ENCODE data around the gene EGFR. TPM values are rescaled to one million over a fixed set of nuclear protein-coding genes. Genes with fewer than 3 reads are reported as not detected.

EGFR gene
- total and polyA plus RNA-seq, 2 experiments from 2014 or later: 21.6 to 51.0 TPM

DNA sequence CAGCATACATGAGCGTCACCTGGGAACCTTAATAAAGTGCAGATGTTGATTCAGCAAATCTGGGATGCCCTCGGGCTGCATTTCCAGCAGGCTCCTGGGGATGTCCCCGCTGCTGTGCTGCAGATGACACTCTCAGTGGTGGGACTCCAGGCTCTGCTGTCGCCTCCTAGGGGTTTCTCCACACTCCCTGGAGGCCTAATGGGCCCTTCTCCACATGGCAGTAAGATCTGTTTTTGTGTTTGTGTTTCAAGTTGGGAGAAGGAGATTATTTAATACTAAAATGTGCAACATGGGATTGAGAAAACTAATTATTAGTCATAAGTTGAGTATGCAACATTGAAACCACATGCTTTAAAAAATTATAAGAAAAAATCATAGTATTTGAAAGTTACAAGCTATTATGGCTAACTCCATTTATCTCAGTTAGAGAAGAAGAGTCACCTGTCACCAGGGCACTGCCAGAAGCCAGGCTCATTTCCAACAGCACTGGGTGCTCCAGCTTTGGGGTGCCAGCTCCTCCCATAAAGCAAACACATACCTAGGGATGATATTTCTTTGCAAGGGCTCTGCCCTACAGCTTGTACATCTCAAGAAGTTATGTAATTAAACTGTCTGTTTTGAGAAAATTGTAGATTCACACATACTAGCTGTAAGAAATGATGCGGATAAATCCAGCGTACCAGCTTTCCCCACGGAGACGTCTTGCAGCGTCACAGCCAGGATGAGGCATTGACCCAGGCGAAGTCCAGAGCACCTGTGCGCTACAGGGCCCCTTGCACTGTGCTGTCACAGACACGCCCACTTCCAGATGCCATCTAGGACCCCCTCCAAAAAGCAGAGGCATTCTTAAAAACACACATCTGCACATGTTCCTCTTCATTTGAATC lies 106.4 kb downstream of the EGFR start:
- no peaks in the 10 kb centered on the region for H3K36me3 ChIP-seq (replicated peaks; ENCODE audit: insufficient read depth, low read depth)
- no peaks in the 10 kb centered on the region for H3K9me3 ChIP-seq (ENCODE audit: low read depth)
- peaks cover 29% of the 10 kb centered on the region for H3K79me2 ChIP-seq
- TF ChIP-seq EZH2phosphoT487 (IDR thresholded peaks at IDR 0.05; ENCODE audit: low read depth, severe bottlenecking, unreplicated experiment) (no peak), EZH2 (IDR thresholded peaks at IDR 0.05; ENCODE audit: borderline replicate concordance) (no peak)
- TF ChIP-seq, protein P1, sequence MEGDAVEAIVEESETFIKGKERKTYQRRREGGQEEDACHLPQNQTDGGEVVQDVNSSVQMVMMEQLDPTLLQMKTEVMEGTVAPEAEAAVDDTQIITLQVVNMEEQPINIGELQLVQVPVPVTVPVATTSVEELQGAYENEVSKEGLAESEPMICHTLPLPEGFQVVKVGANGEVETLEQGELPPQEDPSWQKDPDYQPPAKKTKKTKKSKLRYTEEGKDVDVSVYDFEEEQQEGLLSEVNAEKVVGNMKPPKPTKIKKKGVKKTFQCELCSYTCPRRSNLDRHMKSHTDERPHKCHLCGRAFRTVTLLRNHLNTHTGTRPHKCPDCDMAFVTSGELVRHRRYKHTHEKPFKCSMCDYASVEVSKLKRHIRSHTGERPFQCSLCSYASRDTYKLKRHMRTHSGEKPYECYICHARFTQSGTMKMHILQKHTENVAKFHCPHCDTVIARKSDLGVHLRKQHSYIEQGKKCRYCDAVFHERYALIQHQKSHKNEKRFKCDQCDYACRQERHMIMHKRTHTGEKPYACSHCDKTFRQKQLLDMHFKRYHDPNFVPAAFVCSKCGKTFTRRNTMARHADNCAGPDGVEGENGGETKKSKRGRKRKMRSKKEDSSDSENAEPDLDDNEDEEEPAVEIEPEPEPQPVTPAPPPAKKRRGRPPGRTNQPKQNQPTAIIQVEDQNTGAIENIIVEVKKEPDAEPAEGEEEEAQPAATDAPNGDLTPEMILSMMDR (IDR thresholded peaks at IDR 0.05; ENCODE audit: poor library complexity): no peak
- H3K4me2 ChIP-seq: no peak overlapping the region
- H2AFZ ChIP-seq: no peak overlapping the region
- H4K20me1 ChIP-seq (ENCODE audit: insufficient read depth, poor library complexity, severe bottlenecking): no peaks in the 10 kb centered on the region
- H3K4me1 ChIP-seq (ENCODE audit: insufficient read depth): peaks cover 49% of the 10 kb centered on the region
- H3K27me3 ChIP-seq: no peaks in the 10 kb centered on the region
- WGBS (ENCODE audit: low lambda C conversion rate, missing lambda C conversion rate): 88% methylated on average over 12 of the region's 12 CpGs
- no peaks in the 10 kb centered on the region for H3K9me2 ChIP-seq (replicated peaks; ENCODE audit: insufficient read depth)
- DNase-seq (ENCODE audit: low spot score): no peak
- H3K4me3 ChIP-seq: no peak overlapping the region
- no peak overlapping the region for H3K27ac ChIP-seq

DNA sequence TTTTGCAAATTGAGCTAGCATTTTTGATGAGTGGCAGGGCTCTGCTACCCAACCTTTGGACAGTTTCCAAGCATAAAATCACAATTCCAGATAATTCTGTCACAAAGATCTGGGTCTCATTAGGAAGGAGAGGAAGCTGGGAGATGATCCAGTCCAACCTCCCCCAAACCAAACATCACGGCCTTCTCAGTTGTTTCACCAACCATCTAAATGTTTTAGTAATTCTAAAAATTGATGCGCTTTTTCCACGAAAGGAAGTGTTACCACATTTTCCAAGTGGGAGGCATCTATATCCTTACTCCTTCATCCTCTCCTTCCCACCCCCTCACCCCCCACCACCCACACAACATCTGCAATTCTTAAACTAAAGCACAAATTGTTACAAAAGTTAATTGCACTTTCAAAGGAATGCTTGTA lies 108.3 kb downstream of the EGFR start:
- peak overlapping the region; percentile 54 for H3K27ac ChIP-seq
- TF ChIP-seq EZH2phosphoT487 (IDR thresholded peaks at IDR 0.05; ENCODE audit: low read depth, severe bottlenecking, unreplicated experiment): no peak
- TF ChIP-seq, protein P1 (IDR thresholded peaks at IDR 0.05; ENCODE audit: poor library complexity): no peak
- no peak for TF ChIP-seq EZH2 (IDR thresholded peaks at IDR 0.05; ENCODE audit: borderline replicate concordance)

DNA sequence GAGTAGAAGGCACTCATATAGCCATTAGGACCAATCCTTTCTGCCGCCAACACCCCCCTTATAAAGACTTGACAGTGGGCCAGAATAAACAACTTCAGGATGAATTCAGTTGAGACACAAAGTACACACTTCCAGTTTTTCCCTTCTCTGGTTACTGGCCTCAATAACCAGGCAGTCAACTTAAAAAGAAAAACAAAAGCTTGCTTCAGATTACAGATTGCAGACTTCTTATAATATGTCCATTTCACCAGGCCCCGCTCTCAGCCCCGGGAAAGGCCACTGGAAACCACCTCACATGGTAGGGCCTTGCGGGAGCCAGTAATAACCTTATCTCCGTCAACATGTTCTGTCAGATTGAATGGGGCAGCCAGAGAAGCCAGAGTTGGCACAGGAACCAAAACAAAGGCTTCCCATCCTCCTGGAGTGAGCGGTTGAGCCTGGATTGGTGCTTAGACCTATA lies 108.8 kb downstream of the EGFR start:
- no peak overlapping the region for H2AFZ ChIP-seq
- no peaks in the 10 kb centered on the region for H3K36me3 ChIP-seq (replicated peaks; ENCODE audit: insufficient read depth, low read depth)
- no peaks in the 10 kb centered on the region for H3K9me2 ChIP-seq (replicated peaks; ENCODE audit: insufficient read depth)
- peaks cover 27% of the 10 kb centered on the region for H3K79me2 ChIP-seq
- H3K9me3 ChIP-seq (ENCODE audit: low read depth): no peaks in the 10 kb centered on the region
- no peak for DNase-seq (ENCODE audit: low spot score)
- no peak overlapping the region for H3K4me3 ChIP-seq
- TF ChIP-seq, protein P1 (IDR thresholded peaks at IDR 0.05; ENCODE audit: poor library complexity): no peak
- TF ChIP-seq EZH2phosphoT487 (IDR thresholded peaks at IDR 0.05; ENCODE audit: low read depth, severe bottlenecking, unreplicated experiment) (no peak), EZH2 (IDR thresholded peaks at IDR 0.05; ENCODE audit: borderline replicate concordance) (no peak)
- H3K4me2 ChIP-seq: no peak overlapping the region
- H3K27me3 ChIP-seq: no peaks in the 10 kb centered on the region
- peaks cover 50% of the 10 kb centered on the region for H3K4me1 ChIP-seq (ENCODE audit: insufficient read depth)
- peak overlapping the region; percentile 54 for H3K27ac ChIP-seq
- H4K20me1 ChIP-seq (ENCODE audit: insufficient read depth, poor library complexity, severe bottlenecking): no peaks in the 10 kb centered on the region
- WGBS (ENCODE audit: low lambda C conversion rate, missing lambda C conversion rate): 61% methylated on average over 6 of the region's 6 CpGs

More for the DNA sequence above, 108.3 kb downstream of the EGFR start:
- H4K20me1 ChIP-seq (ENCODE audit: insufficient read depth, poor library complexity, severe bottlenecking): no peaks in the 10 kb centered on the region
- 64% methylated on average over 3 of the region's 3 CpGs for WGBS (ENCODE audit: low lambda C conversion rate, missing lambda C conversion rate)
- H3K36me3 ChIP-seq (replicated peaks; ENCODE audit: insufficient read depth, low read depth): no peaks in the 10 kb centered on the region
- H3K79me2 ChIP-seq: peaks cover 29% of the 10 kb centered on the region
- H2AFZ ChIP-seq: no peak overlapping the region
- H3K27me3 ChIP-seq: no peaks in the 10 kb centered on the region
- peaks cover 46% of the 10 kb centered on the region for H3K4me1 ChIP-seq (ENCODE audit: insufficient read depth)
- DNase-seq (ENCODE audit: low spot score): no peak
- H3K9me3 ChIP-seq (ENCODE audit: low read depth): no peaks in the 10 kb centered on the region
- H3K9me2 ChIP-seq (replicated peaks; ENCODE audit: insufficient read depth): no peaks in the 10 kb centered on the region
- no peak overlapping the region for H3K4me3 ChIP-seq
- H3K4me2 ChIP-seq: no peak overlapping the region

All from hepatocyte (in vitro differentiated cells).